GM12864 (cell line): ENCODE measurements around the gene HSPA4.

Experiments
- DNase-seq: peaks from one replicate; pipeline ENCODE4 v3.0.0-alpha.2; 2011; ENCODE audit warnings: low read depth
- H3K4me3 ChIP-seq: 2 replicates; pipeline ENCODE4 v1.5.1; 2011; ENCODE audit warnings: mild to moderate bottlenecking, low read depth, low read length, control low read depth
- TF ChIP-seq, protein P1 (sequence below): IDR thresholded peaks from 2 replicates; pipeline ENCODE4 v1.5.1; 2011; ENCODE audit warnings: low read depth, mild to moderate bottlenecking, moderate library complexity, low read length, control low read depth, inconsistent platforms; ENCODE audit errors: missing control alignments

HSPA4 gene

DNA sequence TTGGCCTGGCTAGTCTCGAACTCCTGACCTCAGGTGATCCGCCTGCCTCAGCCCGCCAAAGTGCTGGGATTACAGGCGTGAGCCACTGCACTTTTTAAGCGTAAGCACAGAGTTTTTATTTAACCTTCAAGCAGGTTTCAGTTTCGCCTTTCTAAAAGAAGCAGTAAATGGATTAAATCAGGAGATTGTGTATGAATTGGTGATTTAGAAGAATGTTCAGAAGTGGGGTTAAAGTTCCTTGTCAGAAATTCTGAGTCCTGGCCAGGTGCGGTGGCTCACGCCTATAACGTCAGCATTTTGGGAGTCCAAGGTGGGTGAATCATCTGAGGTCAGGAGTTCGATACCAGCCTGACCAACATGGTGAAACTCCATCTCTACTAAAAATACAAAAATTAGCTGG is 12.2 kb downstream of the HSPA4 start:
- no peak for DNase-seq
- H3K4me3 ChIP-seq: no peak overlapping the region
- TF ChIP-seq, protein P1, sequence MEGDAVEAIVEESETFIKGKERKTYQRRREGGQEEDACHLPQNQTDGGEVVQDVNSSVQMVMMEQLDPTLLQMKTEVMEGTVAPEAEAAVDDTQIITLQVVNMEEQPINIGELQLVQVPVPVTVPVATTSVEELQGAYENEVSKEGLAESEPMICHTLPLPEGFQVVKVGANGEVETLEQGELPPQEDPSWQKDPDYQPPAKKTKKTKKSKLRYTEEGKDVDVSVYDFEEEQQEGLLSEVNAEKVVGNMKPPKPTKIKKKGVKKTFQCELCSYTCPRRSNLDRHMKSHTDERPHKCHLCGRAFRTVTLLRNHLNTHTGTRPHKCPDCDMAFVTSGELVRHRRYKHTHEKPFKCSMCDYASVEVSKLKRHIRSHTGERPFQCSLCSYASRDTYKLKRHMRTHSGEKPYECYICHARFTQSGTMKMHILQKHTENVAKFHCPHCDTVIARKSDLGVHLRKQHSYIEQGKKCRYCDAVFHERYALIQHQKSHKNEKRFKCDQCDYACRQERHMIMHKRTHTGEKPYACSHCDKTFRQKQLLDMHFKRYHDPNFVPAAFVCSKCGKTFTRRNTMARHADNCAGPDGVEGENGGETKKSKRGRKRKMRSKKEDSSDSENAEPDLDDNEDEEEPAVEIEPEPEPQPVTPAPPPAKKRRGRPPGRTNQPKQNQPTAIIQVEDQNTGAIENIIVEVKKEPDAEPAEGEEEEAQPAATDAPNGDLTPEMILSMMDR: no peak

DNA sequence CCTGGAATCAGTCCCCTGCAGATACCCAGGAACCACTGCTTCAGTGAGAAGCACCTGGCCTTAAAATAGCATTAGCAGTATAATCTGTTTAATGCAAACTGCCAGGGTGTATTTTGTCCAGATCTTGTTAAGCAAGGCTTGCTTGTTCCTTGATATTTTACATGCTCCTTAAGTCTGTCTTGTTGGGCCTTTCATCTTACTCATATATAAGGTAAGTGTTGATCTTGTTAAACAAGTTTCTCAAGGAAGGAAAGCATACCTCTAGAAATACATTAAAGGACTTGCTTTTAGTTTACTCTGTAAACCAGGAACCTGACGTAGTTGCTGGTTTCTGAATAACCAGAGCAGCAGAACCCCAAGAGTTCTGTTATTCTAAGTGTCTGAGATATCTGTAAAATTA is 13.7 kb downstream of the HSPA4 start:
- no peak overlapping the region for H3K4me3 ChIP-seq

GRCh38 chr5:133066045-133066444 is 14.2 kb downstream of the HSPA4 start:
- no peak for DNase-seq
- no peak overlapping the region for H3K4me3 ChIP-seq
- TF ChIP-seq, protein P1: no peak

More for the DNA sequence above, 13.7 kb downstream of the HSPA4 start:
- no peak for DNase-seq
- TF ChIP-seq, protein P1: no peak

- no peak for DNase-seq
- TF ChIP-seq, protein P1: no peak
- no peak overlapping the region for H3K4me3 ChIP-seq
Measured at GRCh38 chr5:133072021-133072420, 20.2 kb downstream of the HSPA4 start.

DNA sequence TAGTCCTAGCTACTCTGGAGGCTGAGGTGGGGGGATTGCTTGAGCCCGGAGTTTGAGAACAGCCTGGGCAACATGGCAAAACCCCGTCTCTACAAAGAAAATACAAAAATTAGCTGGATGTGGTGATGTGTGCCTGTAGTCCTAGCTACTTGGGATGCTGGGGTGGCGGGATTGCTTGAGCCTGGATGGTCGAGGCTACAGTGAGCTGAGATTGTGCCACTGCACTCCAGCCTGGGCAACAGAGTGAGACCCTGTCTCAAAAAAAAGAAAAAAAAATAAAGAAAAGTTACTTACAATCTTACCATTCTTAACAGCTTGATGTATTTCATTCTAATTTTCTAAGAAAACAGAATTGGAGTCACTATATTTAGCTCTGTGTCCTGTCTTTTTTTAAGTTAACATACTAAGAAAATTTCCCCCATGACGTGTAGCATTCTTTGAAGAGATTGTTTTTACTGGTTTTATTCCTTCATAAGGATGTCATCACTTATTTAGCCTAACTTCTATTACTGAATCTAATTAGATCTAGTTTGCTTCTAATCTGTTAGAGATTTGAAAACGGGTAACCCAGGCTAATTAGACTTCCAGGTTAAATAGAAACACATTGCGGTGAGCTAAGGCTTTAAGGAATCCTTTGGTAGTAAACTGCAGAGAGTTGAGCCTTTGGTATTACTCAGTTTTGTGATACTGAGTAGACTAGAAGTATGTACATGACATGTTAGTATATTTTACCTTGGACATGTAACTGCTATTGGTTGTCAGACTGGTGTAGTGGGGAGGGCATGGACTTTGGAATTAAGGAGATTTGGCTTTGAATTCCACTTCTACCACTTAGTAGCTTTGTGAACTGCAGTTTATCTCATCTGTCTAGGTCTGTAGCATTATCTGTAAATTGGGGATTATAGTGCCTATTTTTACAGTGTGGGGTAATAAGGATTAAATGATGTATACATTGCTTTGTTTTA is 24.0 kb downstream of the HSPA4 start:
- TF ChIP-seq, protein P1: no peak
- no peak for DNase-seq
- H3K4me3 ChIP-seq: no peak overlapping the region

DNA sequence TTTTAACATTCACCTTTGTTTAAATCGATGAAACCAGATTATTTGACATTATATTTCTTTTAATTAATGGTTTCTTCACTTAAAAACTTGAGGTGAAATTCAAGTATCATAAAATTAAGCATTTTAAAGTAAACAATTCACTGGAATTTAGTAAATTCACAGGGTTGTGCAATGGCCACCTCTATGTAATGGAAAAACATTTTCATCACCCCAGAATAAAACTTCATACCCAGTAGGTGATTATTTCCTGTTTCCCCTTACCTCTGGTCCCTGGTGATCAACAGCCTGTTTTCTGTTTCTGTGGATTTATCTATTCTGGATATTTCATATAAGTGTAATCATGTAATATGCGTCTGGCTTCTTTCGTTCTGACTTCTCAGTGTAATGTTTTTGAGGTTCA is 27.2 kb downstream of the HSPA4 start:
- no peak overlapping the region for H3K4me3 ChIP-seq
- DNase-seq: no peak
- TF ChIP-seq, protein P1: no peak
